Stimulated activated CD4-positive, alpha-beta T cell treated with anti-CD3 and anti-CD28 coated beads, Interleukin-2, amount 100 ng/mL, for 24 hours (primary cell): ENCODE measurements around the gene CLCN2.

Source experiments
- DNase-seq, 2 donors: peaks; one replicate each; pipeline ENCODE4 v3.0.0-alpha.2; 2020

CLCN2 gene

DNA sequence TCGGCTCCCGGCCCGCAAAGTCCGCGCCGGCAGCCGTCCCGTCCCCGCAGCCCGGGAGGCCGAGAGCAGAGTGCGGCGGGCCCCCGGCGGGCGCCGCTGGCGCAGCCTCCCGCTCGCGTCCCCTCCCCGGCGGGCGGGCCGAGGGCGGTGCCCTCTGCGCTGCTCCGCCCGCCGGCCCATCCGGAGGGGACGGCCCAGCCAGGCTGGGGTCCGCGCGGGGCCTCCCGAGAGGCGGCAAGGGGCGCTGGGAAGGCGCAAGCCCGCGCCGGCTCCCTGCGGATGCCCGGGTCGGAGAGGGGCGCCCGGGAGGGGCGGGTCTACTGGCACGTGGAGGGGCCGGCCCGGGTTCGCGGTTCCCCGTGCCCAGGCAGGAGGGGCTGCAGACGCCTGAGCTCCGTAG, at the start of gene CLCN2, which contains the start of gene POLR2H:
CLCN2 (minus strand) TSS at position 74 of the 400 bp plus-strand sequence. CDS start 126 bp downstream, outside the sequence.
POLR2H (plus strand) TSS at position 179 of the 400 bp plus-strand sequence. CDS start 1,783 bp downstream, outside the sequence.
- DNase-seq, result peak; percentile 43 to 68

DNA sequence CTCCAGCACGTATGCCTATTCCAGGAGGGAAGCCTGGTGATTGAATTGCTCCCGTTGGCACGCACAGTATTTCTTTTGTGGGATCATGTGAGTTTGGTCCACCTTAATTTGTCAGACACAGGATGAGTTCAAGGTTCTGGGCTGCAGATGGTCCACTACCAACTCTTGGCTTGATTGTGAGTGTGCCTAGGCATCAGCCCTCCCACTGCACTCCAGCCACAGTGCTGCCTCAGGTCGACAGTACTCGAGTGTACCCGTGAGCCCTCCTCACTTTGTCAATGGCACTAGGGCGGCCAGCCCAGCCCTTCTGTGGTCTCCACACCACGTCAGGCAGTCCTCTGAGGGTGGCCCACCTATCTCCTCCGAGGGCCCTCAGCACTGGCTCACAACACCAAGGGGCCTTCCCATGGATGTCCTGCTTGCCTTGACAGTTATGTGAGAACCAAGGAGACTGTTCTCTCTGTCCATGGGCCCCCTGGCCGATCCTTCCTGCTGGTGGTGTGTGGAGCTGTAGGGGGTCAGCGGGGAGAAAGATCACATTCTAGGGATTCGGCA, 48.6 kb upstream of the CLCN2 start:
- DNase-seq, result no peak

DNA sequence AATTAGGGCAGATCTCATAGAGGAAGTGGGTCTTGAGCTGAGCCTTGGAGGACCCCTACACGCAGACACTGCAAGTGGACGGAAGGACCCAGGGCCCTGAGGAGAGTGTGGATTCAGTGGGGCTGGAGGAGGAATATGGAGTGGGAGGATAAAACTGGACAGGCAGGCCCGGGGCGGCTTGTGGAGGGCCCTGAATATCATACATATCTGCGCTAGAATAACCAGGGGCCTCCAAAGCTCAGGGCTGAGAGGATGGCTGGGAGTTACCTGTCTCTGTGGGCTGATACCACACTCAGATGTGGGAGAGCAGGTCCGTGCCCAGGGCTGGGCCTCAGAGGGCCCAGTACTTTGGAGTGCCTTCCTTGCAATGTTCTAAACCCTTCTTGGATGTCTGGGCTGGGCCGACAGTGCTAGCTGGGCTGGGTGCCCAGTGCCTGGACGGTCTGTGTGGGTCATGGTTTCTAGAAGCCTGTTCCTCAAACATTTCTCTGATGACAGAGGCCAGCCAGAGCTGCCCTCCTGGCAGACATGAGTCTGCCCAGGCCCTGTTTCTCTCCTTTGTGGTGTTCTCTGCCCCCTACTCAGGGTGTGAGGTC, 48.0 kb upstream of the CLCN2 start:
- DNase-seq, result no peak

DNA sequence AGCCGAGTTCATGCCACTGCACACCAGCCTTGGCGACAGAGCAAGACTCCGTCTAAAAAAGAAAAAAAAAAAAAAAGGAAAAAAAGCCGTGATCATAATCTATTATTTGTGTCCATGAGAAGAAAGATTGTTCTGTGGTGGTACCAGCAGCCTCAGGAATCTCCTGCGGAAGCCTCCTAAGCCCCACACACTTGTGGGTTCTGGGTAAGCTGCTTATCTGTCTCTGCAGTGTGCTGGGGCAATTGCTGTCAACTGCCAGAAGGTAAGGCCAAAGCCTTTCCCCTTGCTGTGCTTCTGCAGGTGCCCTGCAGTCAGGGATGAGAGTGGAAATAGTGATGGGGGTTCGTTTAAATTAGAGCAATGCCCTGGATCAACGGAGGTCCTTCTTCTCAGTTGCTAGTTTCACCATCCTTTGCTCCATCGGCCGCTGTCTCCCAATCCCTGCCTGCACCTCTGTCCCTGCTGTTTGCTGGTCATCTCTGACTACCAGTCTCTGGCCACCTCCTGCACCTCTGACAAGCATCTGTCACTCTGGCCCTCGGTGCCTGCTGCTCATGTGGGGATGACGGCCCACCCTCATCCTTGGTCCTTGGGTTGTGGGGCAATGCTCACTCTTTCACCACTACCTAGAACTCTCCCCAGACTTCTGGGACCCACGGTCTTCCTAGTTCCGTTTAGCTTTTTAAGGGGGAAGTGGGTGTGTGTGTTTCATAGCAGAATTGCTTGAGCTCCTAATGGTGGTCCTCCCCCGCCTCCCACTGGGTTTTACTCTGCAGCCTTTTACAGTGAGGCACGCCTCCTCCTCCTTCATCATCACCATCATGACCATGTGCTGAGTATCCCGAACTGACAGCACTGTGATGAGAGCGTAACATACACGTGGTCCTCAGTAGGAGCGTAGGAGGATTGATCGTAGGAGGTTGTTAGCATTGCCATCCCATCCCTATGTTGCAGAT, 43.9 kb upstream of the CLCN2 start:
- DNase-seq, result no peak

DNA sequence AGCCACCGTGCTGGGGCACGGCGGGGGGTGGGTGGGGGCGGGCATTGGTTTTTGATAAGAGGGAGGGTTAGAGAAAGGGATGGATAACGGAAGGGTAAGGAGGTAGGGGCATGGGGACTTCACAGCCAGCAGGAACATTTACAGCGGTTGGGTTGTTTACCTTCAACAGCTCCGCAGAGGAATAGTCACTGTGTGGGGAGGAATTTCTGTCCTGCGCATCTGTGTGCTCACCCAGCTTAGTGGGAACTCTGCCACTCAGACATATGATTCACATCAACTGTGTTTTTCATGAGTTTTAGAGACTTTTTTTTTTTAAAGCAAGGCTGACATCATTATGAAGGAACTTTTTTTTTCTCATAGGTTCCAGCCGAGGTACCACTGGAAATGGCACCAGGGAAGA, 38.0 kb upstream of the CLCN2 start:
- no peak for DNase-seq

DNA sequence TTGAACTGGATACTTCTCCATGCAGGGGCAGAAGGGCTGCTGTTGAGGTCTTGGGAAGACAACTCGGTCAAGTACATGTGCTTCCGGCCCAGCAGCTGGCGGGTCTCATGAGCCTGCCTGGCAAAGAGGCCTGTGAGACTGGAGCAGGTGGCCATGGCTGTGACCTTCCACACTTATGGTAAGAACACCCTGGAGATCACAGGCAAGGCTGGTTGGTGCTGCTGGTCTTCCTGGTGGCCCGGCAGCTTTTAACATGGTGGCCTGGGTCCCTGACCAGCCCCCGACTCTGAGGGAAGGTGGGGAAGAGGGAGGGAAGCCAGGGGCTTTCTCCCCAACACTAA, 33.9 kb upstream of the CLCN2 start:
- DNase-seq, result no peak

DNA sequence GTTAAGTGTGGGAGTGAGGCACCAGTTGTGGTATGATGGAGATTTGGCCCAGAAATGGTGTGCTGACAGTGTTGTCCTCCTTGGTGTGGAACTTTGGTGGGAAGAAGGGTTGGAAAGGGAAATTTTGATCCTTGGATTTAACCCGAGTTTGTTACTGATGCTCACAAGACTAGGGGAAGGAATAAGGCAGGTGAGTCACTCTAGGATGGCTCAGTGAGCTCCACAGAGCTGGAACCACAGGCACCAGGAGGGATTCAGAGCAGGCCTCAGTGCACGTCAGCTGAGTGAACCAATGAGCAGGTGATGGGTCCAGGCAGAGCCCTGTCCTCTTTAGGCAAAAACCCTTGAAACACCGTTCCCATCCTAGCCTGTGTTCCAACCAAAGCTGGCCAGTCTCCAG, 29.9 kb upstream of the CLCN2 start:
- no peak for DNase-seq

DNA sequence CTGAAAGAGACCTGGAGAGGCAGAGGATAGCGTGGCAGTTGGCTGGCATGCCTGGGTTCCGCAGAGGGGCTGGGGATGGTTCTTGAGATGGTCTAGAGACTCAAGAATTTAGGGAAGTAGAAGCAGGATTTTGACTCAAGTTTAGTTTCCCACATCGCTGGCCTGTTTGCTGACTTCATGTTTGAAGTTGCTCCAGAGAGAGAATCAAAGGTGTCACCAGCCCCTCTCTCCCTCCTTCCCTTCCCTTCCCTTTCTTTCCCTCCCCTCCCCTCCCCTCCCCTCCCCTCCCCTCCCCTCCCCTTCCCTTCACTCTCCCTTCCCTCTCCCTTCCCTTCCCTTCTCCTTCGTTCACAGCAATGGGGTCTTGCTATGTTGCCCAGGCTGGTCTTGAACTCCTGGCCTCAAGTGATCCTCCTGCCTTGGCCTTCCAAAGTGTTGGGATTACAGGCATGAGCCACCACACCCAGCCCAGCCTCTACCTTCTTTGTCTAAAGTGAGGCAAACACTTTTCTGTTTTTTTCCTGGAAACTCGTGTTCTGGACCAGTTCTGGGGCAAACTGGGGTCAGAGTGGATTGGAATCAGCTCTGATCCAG, 28.6 kb upstream of the CLCN2 start:
- no peak for DNase-seq

DNA sequence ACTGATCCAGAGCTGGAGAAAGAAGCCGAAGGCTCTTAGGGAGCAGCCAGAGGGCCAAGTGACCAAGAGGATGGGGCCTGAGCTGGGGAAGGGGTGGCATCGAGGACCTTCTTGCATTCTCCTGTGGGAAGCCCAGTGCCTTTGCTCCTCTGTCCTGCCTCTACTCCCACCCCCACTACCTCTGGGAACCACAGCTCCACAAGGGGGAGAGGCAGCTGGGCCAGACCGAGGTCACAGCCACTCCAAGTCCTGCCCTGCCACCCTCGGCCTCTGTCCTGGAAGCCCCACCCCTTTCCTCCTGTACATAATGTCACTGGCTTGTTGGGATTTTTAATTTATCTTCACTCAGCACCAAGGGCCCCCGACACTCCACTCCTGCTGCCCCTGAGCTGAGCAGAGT, 28.0 kb upstream of the CLCN2 start:
- DNase-seq, result no peak

DNA sequence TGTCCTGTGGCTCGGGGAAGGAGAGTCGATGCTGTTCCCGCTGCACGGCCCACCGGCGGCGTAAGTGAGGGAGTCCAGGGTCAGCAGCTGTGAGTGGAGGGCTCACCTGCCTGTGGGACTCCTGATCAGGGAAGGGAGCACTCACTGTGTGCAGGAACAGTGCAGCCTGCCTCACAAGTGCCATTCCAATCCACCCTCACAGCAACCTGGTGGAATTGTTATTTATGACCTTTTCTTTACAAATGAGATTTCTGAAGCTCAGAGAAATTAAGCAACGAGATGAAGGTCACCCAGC, 27.5 kb upstream of the CLCN2 start:
- no peak for DNase-seq

DNA sequence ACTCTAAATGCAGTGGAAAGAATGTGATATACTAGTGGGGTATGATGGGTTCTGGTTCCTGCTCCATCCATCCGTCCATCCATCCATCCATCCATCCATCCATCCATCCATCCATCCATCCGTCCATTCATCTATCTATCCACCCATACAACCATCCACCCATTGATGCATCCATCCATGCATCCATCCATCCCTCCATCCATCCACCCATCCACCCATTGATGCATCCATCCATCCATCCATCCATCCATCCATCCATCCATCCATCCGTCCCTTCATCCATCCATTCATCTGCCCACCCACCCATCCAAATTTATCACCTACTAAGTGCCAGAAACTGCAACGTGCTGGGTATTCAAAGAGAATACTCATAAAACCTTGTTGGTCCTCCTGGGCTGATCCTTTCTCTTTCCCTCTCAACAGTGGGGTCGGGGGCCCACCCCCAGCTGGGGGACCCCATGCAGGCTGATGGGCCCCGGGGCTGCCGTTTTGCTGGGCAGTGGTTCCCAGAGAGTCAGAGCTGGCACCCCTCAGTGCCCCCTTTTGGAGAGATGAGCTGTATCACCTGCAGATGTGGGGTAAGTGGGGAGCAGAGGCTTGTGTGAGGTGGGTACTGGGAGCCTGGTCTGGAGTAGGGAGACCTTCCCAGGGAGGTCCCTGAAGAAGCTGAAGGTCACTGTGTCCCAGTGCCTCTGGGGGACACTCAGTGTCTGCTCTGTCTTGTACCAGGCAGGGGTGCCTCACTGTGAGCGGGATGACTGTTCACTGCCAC, 26.9 kb upstream of the CLCN2 start:
- DNase-seq, result no peak

DNA sequence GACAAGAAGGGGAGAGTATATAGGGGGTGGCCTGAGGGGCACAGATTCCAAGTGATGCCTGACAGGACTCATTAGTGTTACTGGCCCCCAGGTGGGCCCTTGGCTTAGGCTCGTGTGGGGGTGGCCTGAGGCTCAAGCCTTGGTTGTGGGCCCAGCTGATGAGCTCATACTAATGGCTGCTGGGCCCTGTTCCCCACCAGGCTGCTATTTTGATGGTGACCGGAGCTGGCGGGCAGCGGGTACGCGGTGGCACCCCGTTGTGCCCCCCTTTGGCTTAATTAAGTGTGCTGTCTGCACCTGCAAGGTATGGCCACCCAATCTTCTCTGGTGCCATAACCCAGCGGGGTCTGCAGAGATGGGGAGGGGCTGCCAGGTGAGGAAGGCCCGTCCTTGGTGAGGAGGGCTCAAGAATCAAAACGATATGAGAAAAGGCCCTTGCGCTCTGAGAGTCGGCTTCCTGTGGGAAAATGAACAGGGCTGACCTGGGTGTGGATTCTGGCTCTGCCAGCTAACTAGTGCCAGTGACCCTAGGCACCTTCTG, 25.8 kb upstream of the CLCN2 start:
- no peak for DNase-seq

DNA sequence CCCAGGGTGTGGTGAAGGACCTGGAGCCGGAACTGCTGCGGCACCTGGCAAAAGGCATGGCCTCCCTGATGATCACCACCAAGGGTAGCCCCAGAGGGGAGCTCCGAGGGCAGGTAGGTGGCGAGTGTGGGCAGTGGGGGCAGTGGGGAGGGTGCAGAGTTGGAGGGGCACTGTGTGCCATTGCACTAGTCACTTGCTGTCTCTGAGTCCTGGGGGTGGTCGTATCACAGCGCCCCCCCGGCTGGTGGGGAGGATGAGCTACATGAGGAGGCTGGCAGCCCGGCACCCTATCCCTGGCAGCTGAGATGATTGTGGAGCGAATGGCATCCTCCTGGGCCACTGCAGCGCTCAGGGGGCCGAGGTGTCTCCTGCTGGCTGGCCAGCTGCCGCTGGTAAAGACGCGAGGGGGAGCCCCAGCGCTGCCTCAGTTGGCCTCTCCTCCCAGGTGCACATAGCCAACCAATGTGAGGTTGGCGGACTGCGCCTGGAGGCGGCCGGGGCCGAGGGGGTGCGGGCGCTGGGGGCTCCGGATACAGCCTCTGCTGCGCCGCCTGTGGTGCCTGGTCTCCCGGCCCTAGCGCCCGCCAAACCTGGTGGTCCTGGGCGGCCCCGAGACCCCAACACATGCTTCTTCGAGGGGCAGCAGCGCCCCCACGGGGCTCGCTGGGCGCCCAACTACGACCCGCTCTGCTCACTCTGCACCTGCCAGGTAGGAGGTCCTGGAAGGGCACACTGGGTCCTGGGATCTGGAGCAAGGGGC, 24.8 kb upstream of the CLCN2 start:
- DNase-seq, result no peak

DNA sequence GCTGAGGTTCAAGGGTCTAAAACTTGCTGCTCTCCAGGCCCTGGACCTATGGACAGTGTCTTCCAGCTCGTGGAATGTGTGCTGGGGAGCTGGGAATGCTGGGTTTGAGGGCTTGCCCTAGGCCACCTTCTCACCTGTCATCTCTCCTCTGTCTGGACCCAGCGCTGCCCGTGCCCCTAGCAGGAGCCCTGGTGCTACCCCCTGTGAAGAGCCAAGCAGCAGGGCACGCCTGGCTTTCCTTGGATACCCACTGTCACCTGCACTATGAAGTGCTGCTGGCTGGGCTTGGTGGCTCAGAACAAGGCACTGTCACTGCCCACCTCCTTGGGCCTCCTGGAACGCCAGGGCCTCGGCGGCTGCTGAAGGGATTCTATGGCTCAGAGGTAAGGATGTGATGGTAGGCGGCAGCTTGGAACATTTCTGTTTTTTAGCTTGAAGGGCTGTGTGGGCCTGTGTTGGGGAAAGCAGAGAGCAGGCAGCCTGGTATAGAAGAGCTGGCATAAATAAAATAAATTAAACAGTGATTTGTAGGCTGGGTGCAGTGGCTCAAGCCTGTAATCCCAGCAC, 23.5 kb upstream of the CLCN2 start:
- DNase-seq, result no peak

DNA sequence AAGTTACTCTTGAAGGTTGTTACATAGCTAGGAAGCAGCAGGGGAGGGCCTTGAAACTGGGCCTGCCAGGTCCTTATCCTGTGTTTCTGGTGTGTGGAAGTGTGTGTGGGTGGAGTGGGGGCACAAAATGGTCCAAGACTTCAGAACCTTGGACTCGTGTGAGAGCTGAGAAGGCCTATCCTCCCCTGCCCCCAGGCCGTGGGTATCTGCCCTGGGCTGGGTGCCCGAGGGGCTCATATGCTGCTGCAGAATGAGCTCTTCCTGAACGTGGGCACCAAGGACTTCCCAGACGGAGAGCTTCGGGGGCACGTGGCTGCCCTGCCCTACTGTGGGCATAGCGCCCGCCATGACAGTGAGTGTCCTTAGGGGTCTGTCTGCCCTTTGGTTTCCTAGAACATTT, 22.9 kb upstream of the CLCN2 start:
- DNase-seq, result no peak

DNA sequence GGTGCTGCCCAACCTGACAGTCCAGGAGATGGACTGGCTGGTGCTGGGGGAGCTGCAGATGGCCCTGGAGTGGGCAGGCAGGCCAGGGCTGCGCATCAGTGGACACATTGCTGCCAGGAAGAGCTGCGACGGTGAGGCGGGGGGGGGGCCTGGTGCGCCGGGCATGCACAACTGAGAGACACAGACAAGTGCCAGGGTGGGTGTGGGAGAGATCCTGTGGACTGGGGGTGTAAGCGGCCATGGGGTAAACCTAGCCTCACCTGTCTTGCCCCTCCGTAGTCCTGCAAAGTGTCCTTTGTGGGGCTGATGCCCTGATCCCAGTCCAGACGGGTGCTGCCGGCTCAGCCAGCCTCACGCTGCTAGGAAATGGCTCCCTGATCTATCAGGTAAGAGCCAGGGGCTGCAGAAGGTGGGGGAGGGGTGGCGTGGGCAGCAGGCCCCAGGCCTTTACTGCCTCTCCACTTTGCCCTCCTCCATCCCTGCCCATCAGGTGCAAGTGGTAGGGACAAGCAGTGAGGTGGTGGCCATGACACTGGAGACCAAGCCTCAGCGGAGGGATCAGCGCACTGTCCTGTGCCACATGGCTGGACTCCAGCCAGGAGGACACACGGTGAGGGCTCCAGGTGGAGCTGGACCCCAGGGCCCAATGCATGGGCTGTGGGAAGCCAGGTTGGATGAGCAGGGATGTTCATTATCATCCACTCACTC, 21.8 kb upstream of the CLCN2 start:
- DNase-seq, result no peak

DNA sequence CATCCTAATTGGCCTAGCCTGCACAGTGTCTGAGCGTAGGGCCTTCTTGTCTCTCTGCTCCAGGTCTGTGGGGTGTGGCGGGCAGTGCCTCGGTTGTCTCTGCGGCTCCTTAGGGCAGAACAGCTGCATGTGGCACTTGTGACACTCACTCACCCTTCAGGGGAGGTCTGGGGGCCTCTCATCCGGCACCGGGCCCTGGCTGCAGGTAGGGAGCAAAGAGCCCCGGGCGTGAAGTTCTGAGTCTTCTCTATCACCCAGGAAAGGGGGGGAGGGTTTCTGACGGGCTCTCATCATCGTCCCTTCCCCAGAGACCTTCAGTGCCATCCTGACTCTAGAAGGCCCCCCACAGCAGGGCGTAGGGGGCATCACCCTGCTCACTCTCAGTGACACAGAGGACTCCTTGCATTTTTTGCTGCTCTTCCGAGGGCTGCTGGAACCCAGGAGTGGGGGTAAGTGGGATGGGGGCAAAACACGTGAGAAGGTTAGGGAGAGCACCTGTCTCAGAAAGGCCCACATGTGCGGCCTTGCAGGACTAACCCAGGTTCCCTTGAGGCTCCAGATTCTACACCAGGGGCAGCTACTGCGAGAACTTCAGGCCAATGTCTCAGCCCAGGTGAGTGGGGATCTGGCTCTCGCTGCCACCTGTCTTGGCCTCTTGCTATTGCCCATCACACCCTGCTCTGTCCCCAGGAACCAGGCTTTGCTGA, 21.1 kb upstream of the CLCN2 start:
- DNase-seq, result no peak

DNA sequence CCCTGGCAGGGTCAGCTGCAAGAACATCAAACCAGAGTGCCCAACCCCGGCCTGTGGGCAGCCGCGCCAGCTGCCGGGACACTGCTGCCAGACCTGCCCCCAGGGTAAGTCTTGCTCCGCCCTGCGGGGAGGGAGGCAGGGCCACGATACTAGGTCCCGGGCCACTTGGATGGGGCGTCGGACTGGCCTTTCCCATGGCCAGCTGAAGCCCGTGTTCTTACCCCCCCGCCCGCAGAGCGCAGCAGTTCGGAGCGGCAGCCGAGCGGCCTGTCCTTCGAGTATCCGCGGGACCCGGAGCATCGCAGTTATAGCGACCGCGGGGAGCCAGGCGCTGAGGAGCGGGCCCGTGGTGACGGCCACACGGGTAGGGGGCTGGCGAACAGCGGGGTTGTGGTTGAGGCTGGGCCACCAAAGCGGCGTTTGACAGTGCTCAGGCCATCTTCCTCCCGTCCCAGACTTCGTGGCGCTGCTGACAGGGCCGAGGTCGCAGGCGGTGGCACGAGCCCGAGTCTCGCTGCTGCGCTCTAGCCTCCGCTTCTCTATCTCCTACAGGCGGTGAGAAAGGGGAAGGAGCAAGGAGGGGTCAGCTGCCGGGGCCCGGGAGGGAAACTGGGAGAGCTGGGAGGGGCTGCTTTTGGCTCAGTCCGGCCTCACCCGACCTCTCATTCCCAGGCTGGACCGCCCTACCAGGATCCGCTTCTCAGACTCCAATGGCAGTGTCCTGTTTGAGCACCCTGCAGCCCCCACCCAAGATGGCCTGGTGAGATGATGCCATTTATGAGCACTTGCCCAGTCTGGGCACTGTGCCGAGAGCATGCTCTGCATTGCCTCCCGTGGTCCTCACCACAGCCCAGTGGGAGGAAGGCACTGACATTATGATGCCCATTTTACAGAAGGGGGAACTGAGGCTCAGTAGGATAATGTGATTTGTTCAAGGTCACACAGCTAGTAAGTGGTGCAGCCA, 20.1 kb upstream of the CLCN2 start:
- peak in 1 of 2 donors; percentile 24 for DNase-seq
